Sigmoid colon (tissue), 7 donors: Measurements from ENCODE around the gene PPL. TPM values are rescaled to one million over a fixed set of nuclear protein-coding genes. Genes with fewer than 3 reads are reported as not detected.

Experiments used
- DNase-seq: peaks from one replicate; pipeline ENCODE4 v3.0.0-alpha.2; 2019
- H3K27ac ChIP-seq, 4 donors: fragments of 200-600 bp; sonication (generic); one replicate each; pipeline ENCODE4 v1.5.1; 2016 to 2019; ENCODE audit warnings: mild to moderate bottlenecking in 1 of 4
- H3K27me3 ChIP-seq, 3 donors: fragments of 200-600 bp; sonication (generic); one replicate each; pipeline ENCODE4 v1.5.1; 2019; ENCODE audit warnings: mild to moderate bottlenecking in 1 of 3
- H3K36me3 ChIP-seq, 4 donors: fragments of 200-600 bp; sonication (generic); one replicate each; pipeline ENCODE4 v1.5.1; 2016 to 2019
- H3K4me1 ChIP-seq, 4 donors: fragments of 200-600 bp; sonication (generic); one replicate each; pipeline ENCODE4 v1.5.1; 2017 to 2019
- H3K4me3 ChIP-seq, 4 donors: fragments of 200-600 bp; sonication (generic); one replicate each; pipeline ENCODE4 v1.5.1; 2017 to 2019; ENCODE audit warnings: mild to moderate bottlenecking in 2 of 4, moderate library complexity in 1 of 4
- H3K9me3 ChIP-seq, 4 donors: fragments of 200-600 bp in 3 of 4; sonication (generic) in 3 of 4; one replicate each; pipeline versions ENCODE4 v1.5.1 to v1.6.1; 2013 to 2019
- CTCF ChIP-seq, 4 experiments: fragments of 450-650 bp in 3 of 4; fragments of 200-600 bp in 1 of 4; IDR thresholded peaks; one replicate each; pipeline ENCODE4 v1.5.1; 2016 to 2019; ENCODE audit warnings: antibody characterized with exemption in 4 of 4, mild to moderate bottlenecking in 3 of 4, moderate library complexity in 2 of 4
- EP300 ChIP-seq, 4 donors: sonication (generic); formaldehyde crosslinking; IDR thresholded peaks; one replicate each; pipeline ENCODE4 v1.6.1; 2017; ENCODE audit warnings: antibody characterized with exemption in 4 of 4
- POLR2A ChIP-seq, 2 donors: fragments of 450-650 bp; IDR thresholded peaks; one replicate each; pipeline ENCODE4 v1.6.1; 2016; ENCODE audit warnings: antibody characterized with exemption in 2 of 2, mild to moderate bottlenecking in 2 of 2, moderate library complexity in 2 of 2
- POLR2AphosphoS5 ChIP-seq, 4 donors: sonication (generic); formaldehyde crosslinking; IDR thresholded peaks; one replicate each; pipeline ENCODE4 v1.6.1; 2017; ENCODE audit warnings: antibody characterized with exemption in 4 of 4
- WGBS, 2 donors: extraction: QIAGEN DNeasy Blood & Tissue Kit; methylation state at CpG; one replicate each; pipeline ENCODE4 v1.1.7; 2013; 5-methylcytosine and 5-hydroxymethylcytosine counted together
- intact Hi-C: fragments of 100-400 bp; cut with DNase I; formaldehyde crosslinking; loops from one replicate; pipeline ENCODE4 v1.15.1; 2023
- polyA plus RNA-seq, 3 donors: library from polyadenylated mRNA; stranded (reverse); fragments of 200-250 nt; gene quantifications; one replicate each; pipeline ENCODE4 v1.2.3, GENCODE V29; 2013
- total RNA-seq, 4 donors: library from RNA; depleted of rRNA; stranded (reverse); fragments of >200 nt; gene quantifications; one replicate each; pipeline ENCODE4 v1.1.0, GENCODE V29; 2016
- donor health status: healthy with polysubstance abuse.
- donor health status: Bipolar disorder and iron deficiency.
- donor health status: healthy.

PPL gene
- total and polyA plus RNA-seq, 7 donors = 4.6 to 42.9 (median 27.0) TPM

DNA sequence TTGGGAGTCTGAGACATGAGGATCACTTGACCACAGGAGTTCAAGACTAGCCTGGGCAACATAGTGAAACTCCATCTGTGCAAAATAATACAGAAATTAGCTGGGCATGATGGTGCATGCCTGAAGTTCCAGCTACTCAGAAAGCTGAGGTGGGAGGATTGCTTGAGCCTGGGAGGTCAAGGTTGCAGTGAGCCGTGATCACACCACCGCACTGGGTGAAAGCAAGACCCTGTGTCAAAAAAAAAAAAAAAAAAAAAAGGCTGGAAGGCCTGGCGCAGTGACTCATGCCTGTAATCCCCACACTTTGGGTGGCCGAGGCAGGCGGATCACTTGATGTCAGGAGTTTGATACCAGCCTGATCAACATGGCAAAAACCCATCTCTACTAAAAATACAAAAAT lies 81.6 kb downstream of the PPL start:
- H3K27me3 ChIP-seq = no peaks in the 10 kb centered on the region
- peaks cover 24 to 74% (median 35%) of the 10 kb centered on the region in 4 donors for H3K36me3 ChIP-seq
- 96 to 98% methylated on average over 5 of the region's 5 CpGs for WGBS, 2 donors
- no peak overlapping the region for H3K4me3 ChIP-seq
- no peaks in the 10 kb centered on the region for H3K9me3 ChIP-seq
- intact Hi-C loops = no loop called here
- no peak for DNase-seq
- TF ChIP-seq POLR2AphosphoS5 (IDR thresholded peaks at IDR 0.05) (no peak), POLR2A (IDR thresholded peaks at IDR 0.05) (no peak), CTCF (IDR thresholded peaks at IDR 0.05) (no peak), EP300 (IDR thresholded peaks at IDR 0.05) (no peak)
- H3K4me1 ChIP-seq = peaks cover 0 to 22% (median 13%) of the 10 kb centered on the region in 4 donors
- H3K27ac ChIP-seq = no peak overlapping the region

- Histone ChIP-seq H3K4me1 (peaks cover 0 to 44% (median 33%) of the 10 kb centered on the region in 4 donors), H3K27ac (peak overlapping the region in 1 of 4 donors; percentile 35), H3K4me3 (no peak overlapping the region), H3K9me3 (no peaks in the 10 kb centered on the region), H3K27me3 (no peaks in the 10 kb centered on the region), H3K36me3 (peaks cover 0 to 43% (median 13%) of the 10 kb centered on the region in 4 donors)
- intact Hi-C loops = no loop called here
- TF ChIP-seq EP300 (IDR thresholded peaks at IDR 0.05) = no peak
- TF ChIP-seq POLR2AphosphoS5 (IDR thresholded peaks at IDR 0.05) = no peak
- TF ChIP-seq CTCF (IDR thresholded peaks at IDR 0.05) = no peak
- TF ChIP-seq POLR2A (IDR thresholded peaks at IDR 0.05) = no peak
- DNase-seq = no peak
- WGBS, 2 donors = 49 to 77% methylated on average over 1 of the region's 1 CpG
These were observed 84.6 kb downstream of the PPL start for GRCh38 chr16:4852221-4852872.

DNA sequence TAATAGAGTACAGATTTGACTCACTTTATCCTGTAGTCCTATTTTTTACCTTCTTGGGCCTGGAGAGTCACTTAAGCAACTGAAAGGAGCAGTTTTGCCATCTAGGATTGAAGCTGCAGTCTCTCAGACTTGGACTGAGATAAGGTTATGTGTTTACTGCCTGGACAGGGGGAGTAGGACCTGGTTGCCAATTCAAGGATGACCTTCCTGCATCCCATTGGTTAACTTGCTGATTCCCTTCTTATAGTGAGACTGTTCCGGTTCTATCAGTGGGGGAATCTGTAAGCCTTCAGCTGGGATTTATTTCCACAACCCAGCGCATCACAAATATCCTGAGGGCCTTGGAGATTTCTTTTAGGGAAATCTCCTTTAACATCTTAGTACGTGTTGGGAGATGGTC lies 86.7 kb downstream of the PPL start:
- no peaks in the 10 kb centered on the region for H3K27me3 ChIP-seq
- TF ChIP-seq EP300 (IDR thresholded peaks at IDR 0.05) (no peak), POLR2AphosphoS5 (IDR thresholded peaks at IDR 0.05) (no peak), CTCF (IDR thresholded peaks at IDR 0.05) (no peak), POLR2A (IDR thresholded peaks at IDR 0.05) (no peak)
- H3K9me3 ChIP-seq = no peaks in the 10 kb centered on the region
- peaks cover 0 to 25% (median 7%) of the 10 kb centered on the region in 4 donors for H3K36me3 ChIP-seq
- no peak overlapping the region for H3K4me3 ChIP-seq
- intact Hi-C loops = no loop called here
- H3K27ac ChIP-seq = no peak overlapping the region
- peaks cover 0 to 58% (median 45%) of the 10 kb centered on the region in 4 donors for H3K4me1 ChIP-seq
- WGBS, 2 donors = 81 to 87% methylated on average over 3 of the region's 3 CpGs
- DNase-seq = no peak

DNA sequence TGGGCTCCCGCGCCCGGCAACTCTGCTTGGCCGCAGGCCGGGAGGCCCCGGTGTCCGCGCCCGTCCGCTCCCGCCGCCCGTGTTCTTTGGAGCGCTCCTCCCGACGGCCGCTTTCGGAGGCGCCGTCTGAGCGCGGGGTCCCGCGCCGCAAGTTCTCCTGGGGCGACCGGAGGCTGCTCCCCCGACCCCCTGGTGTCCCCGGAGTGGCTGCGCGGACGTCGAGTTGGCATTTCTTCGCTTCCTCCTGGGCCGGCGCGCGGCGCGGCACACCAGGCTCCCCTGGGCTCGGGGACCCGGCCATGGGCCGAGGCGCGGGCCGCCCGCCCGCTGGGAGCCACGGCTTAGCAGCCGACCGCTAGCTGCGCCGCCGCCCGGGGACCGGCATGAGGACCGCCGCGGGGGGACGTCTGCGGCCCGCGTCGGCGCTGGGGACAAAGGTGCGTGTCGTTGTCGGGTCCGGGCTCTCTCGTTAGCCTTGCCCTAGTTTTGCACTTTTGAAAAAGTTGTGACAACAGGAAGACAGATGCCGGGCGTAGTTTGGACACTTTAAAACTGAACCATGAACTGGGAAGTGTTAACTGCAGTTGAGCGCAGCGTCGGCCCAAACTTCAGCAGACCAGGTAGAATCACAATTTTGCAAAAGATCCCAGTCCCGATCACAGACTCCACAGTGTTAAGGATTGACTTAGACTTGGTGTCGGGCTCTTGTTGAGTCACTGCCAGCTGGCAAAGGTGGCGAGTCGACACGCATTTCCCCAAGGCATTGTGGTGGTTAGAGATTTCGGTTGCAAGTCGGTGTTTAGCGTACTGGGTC lies 89.0 kb downstream of the PPL start:
- H3K4me3 ChIP-seq = peak overlapping the region; percentile 81 to 97 (median 94)
- peaks cover 0 to 28% (median 12%) of the 10 kb centered on the region in 4 donors for H3K36me3 ChIP-seq
- H3K27me3 ChIP-seq = no peaks in the 10 kb centered on the region
- intact Hi-C loops = loop anchor here (1.0 to 5.0 kb wide), 5 partner anchors 45 to 184 kb away; partner anchors contain the start of genes NAGPA, ROGDI and SEC14L5
- peak overlapping the region; percentile 97 to 99 (median 98) for H3K27ac ChIP-seq
- DNase-seq = peak; percentile 81
- WGBS, 2 donors = 0% methylated on average over 83 of the region's 83 CpGs
- H3K9me3 ChIP-seq = no peaks in the 10 kb centered on the region
- peaks cover 0 to 61% (median 47%) of the 10 kb centered on the region in 4 donors for H3K4me1 ChIP-seq
- no peak for TF ChIP-seq CTCF (IDR thresholded peaks at IDR 0.05)
- no peak for TF ChIP-seq POLR2A (IDR thresholded peaks at IDR 0.05)
- no peak for TF ChIP-seq EP300 (IDR thresholded peaks at IDR 0.05)
- no peak for TF ChIP-seq POLR2AphosphoS5 (IDR thresholded peaks at IDR 0.05)
